Calu3 (cell line): ENCODE results near the gene MYO3B. TPM values are rescaled to one million over a fixed set of nuclear protein-coding genes. Genes with fewer than 3 reads are reported as not detected.

Experiments used
- BruUV-seq: library from RNA; stranded (reverse); fragments of 400-500 nt; replicated peaks from 2 replicates; lab custom pipeline; 2021; lab: Mats Ljungman, UMichigan
- CTCF ChIA-PET: fragments of 300-600 bp; sonication (Branson Sonifier 250); formaldehyde crosslinking; loops from one replicate; lab custom pipeline; 2022; ENCODE audit warnings: antibody characterized with exemption; lab: Charles Lee
- DNase-seq: peaks from one replicate; pipeline ENCODE4 v3.0.0; 2022
- H3K27ac Mint-ChIP-seq: one replicate; pipeline ENCODE4 v1.8.0; 2022; ENCODE audit warnings: mixed read lengths; ENCODE audit not compliant: unreplicated experiment
- H3K27me3 Mint-ChIP-seq: one replicate; pipeline ENCODE4 v1.8.0; 2022; ENCODE audit warnings: mixed read lengths; ENCODE audit not compliant: unreplicated experiment
- H3K36me3 Mint-ChIP-seq: one replicate; pipeline ENCODE4 v1.8.0; 2022; ENCODE audit warnings: mild to moderate bottlenecking, moderate library complexity, mixed read lengths; ENCODE audit not compliant: insufficient read depth, unreplicated experiment
- H3K4me1 Mint-ChIP-seq: one replicate; pipeline ENCODE4 v1.8.0; 2022; ENCODE audit warnings: mild to moderate bottlenecking, low read depth, mixed read lengths; ENCODE audit not compliant: unreplicated experiment
- H3K4me3 Mint-ChIP-seq: one replicate; pipeline ENCODE4 v1.8.0; 2022; ENCODE audit warnings: mild to moderate bottlenecking, low read depth, moderate library complexity, mixed read lengths; ENCODE audit not compliant: unreplicated experiment
- H3K9me3 Mint-ChIP-seq: one replicate; pipeline ENCODE4 v1.8.0; 2022; ENCODE audit warnings: low read depth, mixed read lengths; ENCODE audit not compliant: unreplicated experiment
- CTCF ChIP-seq: fragments of 200-600 bp; IDR thresholded peaks from one replicate; pipeline ENCODE4 v1.8.0; 2022; ENCODE audit warnings: antibody characterized with exemption; ENCODE audit not compliant: unreplicated experiment
- intact Hi-C: fragments of 100-400 bp; cut with micrococcal nuclease; formaldehyde crosslinking; loops from one replicate; pipeline ENCODE4 v1.10.0; 2022; ENCODE audit not compliant: unreplicated experiment
- total RNA-seq: library from RNA; stranded (reverse); gene quantifications from 2 replicates; pipeline ENCODE4 v1.2.3, GENCODE V29; 2022

Gene MYO3B
- total RNA-seq, 1 experiment from 2014 or later = 5.0 TPM

- H3K27me3 Mint-ChIP-seq = no peaks in the 10 kb centered on the region
- no peaks in the 10 kb centered on the region for H3K4me1 Mint-ChIP-seq
- CTCF ChIA-PET = no interaction called here
- TF ChIP-seq CTCF = no peak
- intact Hi-C loops = no loop called here
- H3K27ac Mint-ChIP-seq = no peak overlapping the region
- no peak overlapping the region for H3K4me3 Mint-ChIP-seq
- H3K9me3 Mint-ChIP-seq = no peaks in the 10 kb centered on the region
- DNase-seq = no peak
- H3K36me3 Mint-ChIP-seq = no peaks in the 10 kb centered on the region
- no TSS peak for BruUV-seq
These were observed 334.3 kb downstream of the MYO3B start for GRCh38 chr2:170512266-170512665.

- Mint-ChIP-seq H3K4me3 (no peak overlapping the region), H3K27ac (no peak overlapping the region), H3K9me3 (no peaks in the 10 kb centered on the region), H3K27me3 (no peaks in the 10 kb centered on the region), H3K4me1 (no peaks in the 10 kb centered on the region), H3K36me3 (no peaks in the 10 kb centered on the region)
- TF ChIP-seq CTCF = no peak
- DNase-seq = no peak
- intact Hi-C loops = no loop called here
- no TSS peak for BruUV-seq
- CTCF ChIA-PET = no interaction called here
These were observed 336.2 kb downstream of the MYO3B start for GRCh38 chr2:170514140-170514539.

- CTCF ChIA-PET = no interaction called here
- intact Hi-C loops = no loop called here
- no peak for TF ChIP-seq CTCF
These were observed 339.6 kb downstream of the MYO3B start for GRCh38 chr2:170517538-170517937.

GRCh38 chr2:170518911-170519310, 341.0 kb downstream of the MYO3B start:
- no peak overlapping the region for H3K27ac Mint-ChIP-seq
- intact Hi-C loops = no loop called here
- no peak overlapping the region for H3K4me3 Mint-ChIP-seq
- no TSS peak for BruUV-seq
- no peaks in the 10 kb centered on the region for H3K36me3 Mint-ChIP-seq
- no peaks in the 10 kb centered on the region for H3K27me3 Mint-ChIP-seq
- no peaks in the 10 kb centered on the region for H3K4me1 Mint-ChIP-seq
- DNase-seq = no peak
- H3K9me3 Mint-ChIP-seq = no peaks in the 10 kb centered on the region
- CTCF ChIA-PET = interaction anchor here (0.7 kb wide), 1 partner anchor 58 kb away, joined by 3 read pairs; no protein-coding TSS in a partner anchor
- no peak for TF ChIP-seq CTCF

More at GRCh38 chr2:170517538-170517937, 339.6 kb downstream of the MYO3B start:
- no peak for DNase-seq
- Mint-ChIP-seq H3K36me3 (no peaks in the 10 kb centered on the region), H3K4me1 (no peaks in the 10 kb centered on the region), H3K9me3 (no peaks in the 10 kb centered on the region), H3K27me3 (no peaks in the 10 kb centered on the region), H3K27ac (no peak overlapping the region), H3K4me3 (no peak overlapping the region)
- BruUV-seq = no TSS peak
